Activated T-cell treated with anti-CD3 and anti-CD28 coated beads, Interleukin-2, amount 50 U/mL, for 1 hour (primary cell): ENCODE results near the gene EGLN3.

Experiments used
- DNase-seq: peaks from one replicate; pipeline ENCODE4 v3.0.0-alpha.2; 2020

The EGLN3 gene

GRCh38 chr14:33910435-33910834, 40.4 kb downstream of the EGLN3 start:
- no peak for DNase-seq

DNA sequence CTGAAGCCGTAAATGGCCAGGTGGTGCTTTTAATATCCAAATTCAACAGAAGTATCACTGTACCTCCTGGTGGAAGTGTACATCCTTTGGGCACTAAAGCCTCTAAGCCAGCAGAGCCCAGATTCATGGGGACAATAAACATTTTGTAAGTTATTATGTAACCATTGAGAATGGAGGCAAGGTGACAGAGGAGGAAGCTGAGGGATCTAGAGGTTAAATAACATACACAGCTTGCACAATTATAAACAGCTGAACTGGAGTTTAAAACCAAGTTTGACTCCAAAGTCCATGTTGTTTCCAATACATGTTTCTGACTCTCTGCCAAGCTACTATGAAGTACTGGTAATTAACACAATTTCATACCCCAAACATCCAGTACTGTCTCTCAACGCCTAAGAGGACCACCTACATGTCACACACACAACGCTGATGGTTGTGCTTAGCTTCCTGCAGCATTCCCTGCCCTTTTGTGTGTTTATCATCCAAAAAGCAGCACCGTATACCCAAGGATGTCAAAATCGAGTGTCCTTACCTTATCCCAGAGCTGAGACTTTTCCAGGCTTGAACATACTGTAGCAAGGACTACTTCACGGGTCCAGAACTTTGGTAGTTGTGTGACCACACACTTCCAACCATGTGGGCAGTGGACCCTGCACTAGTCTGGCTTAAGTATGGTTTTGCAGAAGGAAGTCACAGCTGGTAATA, 41.3 kb downstream of the EGLN3 start:
- no peak for DNase-seq

- no peak for DNase-seq
Observed at GRCh38 chr14:33908540-33909223, 42.2 kb downstream of the EGLN3 start.

DNA sequence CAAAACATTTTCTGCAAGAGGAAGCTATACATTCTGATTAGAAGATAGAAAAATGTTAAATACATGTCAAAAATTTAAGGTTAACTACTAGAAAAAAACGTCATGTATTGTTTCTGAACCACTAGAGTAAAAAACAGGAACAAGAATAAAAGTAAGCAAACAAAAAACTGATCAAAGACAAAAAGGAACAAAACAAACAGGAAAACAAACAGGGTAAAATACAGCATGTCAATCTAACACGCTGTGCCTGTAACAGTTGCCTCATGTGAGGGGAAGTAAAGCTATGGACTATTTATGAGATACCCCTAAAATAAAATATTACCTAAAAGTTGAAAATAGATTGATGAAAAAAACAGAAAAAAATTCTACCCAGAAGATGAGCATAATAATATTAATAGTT, 43.9 kb downstream of the EGLN3 start:
- no peak for DNase-seq

DNA sequence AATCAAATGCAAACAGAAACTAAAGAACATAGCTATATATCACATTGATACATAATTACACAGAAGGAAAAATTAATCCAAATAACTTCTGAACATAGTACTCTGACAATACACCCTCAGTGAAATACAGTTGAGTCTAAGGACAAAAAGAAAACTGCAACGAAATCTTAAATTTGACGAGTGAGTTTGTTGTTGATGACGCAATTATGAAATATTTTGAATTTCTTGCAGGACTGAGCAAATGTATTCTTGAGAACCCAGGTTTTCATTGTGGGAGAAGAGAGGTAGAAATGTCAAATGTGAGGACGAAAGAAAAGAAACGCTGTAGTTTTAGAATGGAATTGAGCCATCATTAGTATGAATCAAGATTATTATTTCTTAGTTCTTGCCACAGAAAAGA, 46.3 kb downstream of the EGLN3 start:
- DNase-seq = no peak

GRCh38 chr14:33903369-33903768, 47.5 kb downstream of the EGLN3 start:
- no peak for DNase-seq

DNA sequence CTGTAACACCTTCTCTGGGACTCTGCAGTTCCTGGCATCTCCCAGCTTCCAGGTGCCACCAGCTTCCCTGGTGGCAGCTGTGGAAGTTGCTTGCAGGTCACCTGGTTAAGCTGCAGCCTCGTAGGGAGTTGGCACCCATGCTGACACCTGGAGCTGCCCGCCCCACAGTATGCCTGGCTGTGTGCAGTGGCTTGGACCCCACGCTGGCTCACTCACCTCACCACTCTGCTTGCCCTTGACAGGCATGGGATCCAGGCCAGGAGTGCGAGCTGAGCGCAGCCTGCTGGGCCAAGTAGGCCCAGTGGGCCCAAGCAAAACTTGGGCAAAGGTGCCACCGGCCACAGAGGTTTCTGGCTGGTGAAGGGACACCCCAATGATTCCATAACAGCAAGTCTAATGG, 48.5 kb downstream of the EGLN3 start:
- no peak for DNase-seq

DNA sequence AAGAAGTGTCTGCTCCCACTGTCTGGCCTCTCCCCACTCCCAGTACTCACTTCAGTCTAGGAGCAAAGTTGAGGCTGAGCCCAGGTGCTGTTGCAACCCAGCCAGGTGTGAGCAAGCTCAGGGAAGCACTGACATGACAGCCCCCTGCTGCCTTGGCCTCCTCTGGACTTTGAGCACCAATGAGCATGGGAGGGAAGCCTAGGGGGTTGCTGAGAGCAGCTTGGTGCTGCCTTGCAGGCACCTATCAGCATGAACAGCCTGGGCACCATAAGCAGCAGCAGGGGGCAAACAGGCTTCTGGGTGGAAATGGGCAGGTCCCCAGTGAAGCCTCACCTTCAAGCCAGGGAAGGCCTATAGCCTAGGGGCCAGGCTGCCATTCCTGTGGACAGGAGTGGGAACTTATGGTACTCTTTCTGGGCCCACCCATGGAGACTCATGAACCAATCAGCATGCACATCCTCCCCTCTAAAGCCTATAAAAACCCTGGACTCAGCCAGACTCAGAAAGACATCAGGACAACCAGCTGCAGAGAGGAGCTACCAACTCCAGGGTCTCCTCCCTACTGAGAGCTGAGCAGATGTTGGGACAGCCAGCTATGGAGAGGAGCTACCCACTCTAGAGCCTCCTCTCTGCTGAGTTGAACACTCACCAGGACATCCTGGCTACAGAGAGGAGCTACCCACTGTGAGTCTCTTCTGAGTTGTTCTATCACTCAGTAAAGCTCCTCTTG, 49.3 kb downstream of the EGLN3 start:
- DNase-seq = no peak

DNA sequence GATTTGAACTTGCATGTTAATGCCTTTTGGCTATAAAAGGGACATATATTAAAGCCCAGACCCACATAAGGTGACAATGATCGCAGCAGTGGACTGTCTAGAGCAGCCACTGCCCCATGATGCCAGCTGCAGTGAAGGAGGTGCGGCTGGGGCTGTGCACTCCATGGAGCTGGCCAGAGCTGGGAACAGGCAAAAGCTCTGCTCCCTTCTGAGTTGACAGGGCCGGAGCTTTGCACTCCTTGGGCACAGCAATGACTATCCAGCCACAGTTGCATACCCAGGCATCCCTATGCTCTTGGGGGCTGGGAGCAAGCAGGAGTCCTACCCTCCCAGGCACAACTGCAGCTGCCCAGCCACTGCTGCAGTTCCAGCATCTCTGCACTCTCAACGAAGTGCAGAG, 50.2 kb downstream of the EGLN3 start:
- DNase-seq = no peak

DNA sequence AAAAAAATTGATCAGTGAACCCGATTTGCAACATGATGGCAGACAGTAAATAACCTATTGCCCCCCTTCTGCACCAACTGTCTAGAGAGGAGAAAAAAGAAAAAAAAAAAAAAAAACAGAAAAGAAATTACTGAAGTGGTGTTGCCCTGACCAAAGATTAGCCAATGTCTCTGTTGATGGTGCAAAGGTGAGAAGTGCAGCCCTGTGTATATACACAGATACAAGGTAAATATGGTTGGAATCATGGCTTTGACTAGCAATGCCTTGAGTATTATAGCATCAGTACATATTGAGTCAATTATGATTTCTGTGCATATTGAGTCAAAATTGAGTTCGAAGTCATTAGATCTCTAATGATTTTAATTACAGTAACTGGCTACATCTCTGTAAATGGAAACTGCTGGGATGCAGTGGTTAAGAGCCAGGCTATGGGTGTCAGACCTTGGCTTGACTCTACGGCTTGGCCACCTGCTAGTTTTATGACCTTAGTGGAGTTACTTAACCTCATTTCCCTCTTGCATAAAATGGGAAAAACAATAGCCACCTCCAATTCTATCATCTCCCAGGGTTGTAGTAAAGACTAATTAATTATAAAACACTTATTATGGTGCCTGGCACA, 51.0 kb downstream of the EGLN3 start:
- no peak for DNase-seq

GRCh38 chr14:33897878-33898535, 52.9 kb downstream of the EGLN3 start:
- no peak for DNase-seq

GRCh38 chr14:33897382-33897781, 53.5 kb downstream of the EGLN3 start:
- no peak for DNase-seq

GRCh38 chr14:33894339-33894738, 56.5 kb downstream of the EGLN3 start:
- no peak for DNase-seq

- DNase-seq = no peak
Observed at GRCh38 chr14:33891700-33892099, 59.2 kb downstream of the EGLN3 start.

- no peak for DNase-seq
Observed at GRCh38 chr14:33884916-33885315, 66.0 kb downstream of the EGLN3 start.

GRCh38 chr14:33880330-33880729, 70.5 kb downstream of the EGLN3 start:
- no peak for DNase-seq

DNA sequence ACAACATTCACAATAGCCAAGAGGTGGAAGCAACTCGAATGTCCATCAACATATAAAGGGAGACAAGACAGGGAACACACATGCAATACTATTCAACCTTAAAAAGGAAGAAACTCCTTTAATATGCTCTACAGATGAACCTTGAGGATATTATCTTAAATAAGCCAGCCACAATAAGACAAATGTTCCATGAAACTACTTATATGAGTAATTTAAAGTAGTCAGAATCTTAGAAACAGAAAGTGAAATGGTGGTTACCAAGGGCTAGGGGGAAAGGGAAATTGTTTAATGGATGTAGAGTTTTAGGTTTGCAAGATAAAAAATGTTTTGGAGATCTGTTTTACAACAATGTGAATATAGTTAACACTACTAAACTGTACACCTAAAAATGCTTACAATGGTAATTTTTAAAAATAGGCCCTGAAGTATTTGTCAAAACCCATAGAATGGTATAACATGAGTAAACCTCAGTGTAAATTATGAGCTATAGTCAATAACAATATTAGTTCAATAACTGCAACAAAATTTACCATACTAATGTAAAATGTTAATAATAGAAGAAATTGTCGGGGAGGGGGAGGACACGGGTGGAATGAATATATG, 71.1 kb downstream of the EGLN3 start:
- DNase-seq = no peak

GRCh38 chr14:33876274-33876673, 74.6 kb downstream of the EGLN3 start:
- no peak for DNase-seq
